ENCODE data around the gene TMEM35B.
"Not testable (repeated sequence)": the region's sequence is repeated elsewhere in the genome, so short reads cannot be mapped to it uniquely, and the experiment has no call there.

- TF ChIP-seq CTCF (conservative IDR thresholded peaks at IDR 0.05; ENCODE audit: low read depth, low read length); EZH2 (IDR thresholded peaks at IDR 0.05; ENCODE audit: low read length, unreplicated experiment): not testable (repeated sequence)
Observed at GRCh38 chr1:34968297-34968696, 16.9 kb downstream of the TMEM35B start.

Data from PC-3 (cell line).